HepG2 (cell line): ENCODE data around the gene JMJD8.

ENCODE experiments used
- ELF1 ChIP-seq: sonication (generic); formaldehyde crosslinking; IDR thresholded peaks from 2 replicates; pipeline ENCODE4 v1.4.0; 2020; ENCODE audit warnings: missing genetic modification reagents
- FOXJ3 ChIP-seq: sonication (generic); formaldehyde crosslinking; IDR thresholded peaks from 2 replicates; pipeline ENCODE4 v1.4.0; 2020; ENCODE audit warnings: missing genetic modification reagents, mild to moderate bottlenecking, borderline replicate concordance
- NCOA2 ChIP-seq: sonication (generic); formaldehyde crosslinking; IDR thresholded peaks from 2 replicates; pipeline ENCODE4 v1.8.0; 2022; ENCODE audit warnings: inconsistent platforms
- NFYB ChIP-seq: sonication (generic); formaldehyde crosslinking; IDR thresholded peaks from 2 replicates; pipeline ENCODE4 v1.4.0; 2020; ENCODE audit warnings: missing genetic modification reagents
- RAD51 ChIP-seq: fragments of 450-650 bp; IDR thresholded peaks from 2 replicates; pipeline ENCODE4 v1.6.1; 2016; ENCODE audit warnings: borderline replicate concordance
- RFX5 ChIP-seq: IDR thresholded peaks from 2 replicates; pipeline ENCODE4 v1.6.1; 2011; ENCODE audit warnings: low read depth, low read length, improper control_type of control experiment
- ZMYM4 ChIP-seq: sonication (generic); formaldehyde crosslinking; IDR thresholded peaks from 2 replicates; pipeline ENCODE4 v1.8.1; 2023; ENCODE audit warnings: mild to moderate bottlenecking, missing genetic modification reagents
- ZNF274 ChIP-seq: sonication (generic); formaldehyde crosslinking; IDR thresholded peaks from 2 replicates; pipeline ENCODE4 v1.5.1; 2020; ENCODE audit warnings: mild to moderate bottlenecking, missing genetic modification reagents
- ZNF331 ChIP-seq: sonication (generic); formaldehyde crosslinking; IDR thresholded peaks from 2 replicates; pipeline ENCODE4 v1.4.0; 2020; ENCODE audit warnings: missing genetic modification reagents
- ZNF451 ChIP-seq: sonication (generic); formaldehyde crosslinking; IDR thresholded peaks from 2 replicates; pipeline ENCODE4 v1.5.0; 2020; ENCODE audit warnings: mild to moderate bottlenecking, missing genetic modification reagents
- TF ChIP-seq, protein P1 (sequence below): sonication (generic); formaldehyde crosslinking; IDR thresholded peaks from 2 replicates; pipeline ENCODE4 v1.5.1; 2020; ENCODE audit warnings: mild to moderate bottlenecking, missing genetic modification reagents, moderate library complexity
- TF ChIP-seq, protein P2 (sequence below): sonication (generic); formaldehyde crosslinking; IDR thresholded peaks from 2 replicates; pipeline ENCODE4 v1.5.0; 2020; ENCODE audit warnings: mild to moderate bottlenecking, missing genetic modification reagents, moderate library complexity

DNA sequence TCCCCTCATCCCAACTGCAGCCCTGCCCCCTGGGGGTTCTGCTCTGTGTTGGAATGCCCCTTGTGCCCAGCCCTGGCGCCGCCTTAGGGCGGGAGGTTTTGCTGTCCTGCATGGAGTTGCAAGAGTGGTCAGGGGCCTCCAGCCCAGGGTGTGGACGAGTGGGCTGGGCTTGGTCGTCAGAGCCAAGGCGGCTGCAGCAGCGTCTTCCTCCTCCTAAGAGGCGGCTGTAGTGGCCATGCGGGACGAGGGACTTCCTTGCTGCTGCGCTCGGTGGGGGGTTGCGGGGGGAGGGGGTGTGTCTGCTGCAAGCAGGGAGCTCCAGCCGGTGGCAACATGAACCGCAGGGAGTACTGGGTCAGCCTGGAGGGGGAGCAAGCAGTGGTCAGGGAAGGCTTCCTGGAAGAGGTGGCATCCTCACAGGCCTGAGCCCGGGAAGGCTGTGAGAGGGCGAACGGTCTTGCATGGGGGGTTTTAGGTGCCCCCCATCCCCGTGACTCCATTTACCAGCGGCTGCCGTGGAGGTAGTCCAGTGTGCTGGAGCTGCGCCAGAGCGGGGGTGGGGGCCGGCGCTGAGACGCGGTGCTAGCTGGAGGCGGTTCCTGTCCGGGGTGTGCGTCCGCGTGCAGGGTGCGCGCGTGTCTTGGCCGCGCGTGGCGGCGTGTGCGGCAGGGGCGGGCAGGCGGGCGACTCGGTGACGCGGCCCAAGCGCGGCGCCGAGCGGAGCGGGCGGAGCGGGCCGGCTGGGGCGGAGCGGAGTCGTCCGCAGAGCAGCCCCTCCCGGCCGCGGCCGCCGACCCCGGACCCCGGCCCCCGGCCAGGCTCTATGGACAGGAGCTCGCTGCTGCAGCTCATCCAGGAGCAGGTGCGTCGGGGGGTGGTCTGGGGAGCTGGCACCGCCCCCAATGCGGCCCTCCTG, 8.9 kb downstream of the JMJD8 start, which contains the start of gene RHBDL1:
- TF ChIP-seq ZNF331 (CRISPR knock-in tag): no peak; the same call in 1 of the 2 replicates
- TF ChIP-seq ELF1: no peak
- no peak for TF ChIP-seq RFX5
- no peak for TF ChIP-seq ZNF274 (CRISPR knock-in tag)
- TF ChIP-seq RAD51: no peak
- TF ChIP-seq ZNF451 (CRISPR knock-in tag): no peak
- TF ChIP-seq, protein P1, sequence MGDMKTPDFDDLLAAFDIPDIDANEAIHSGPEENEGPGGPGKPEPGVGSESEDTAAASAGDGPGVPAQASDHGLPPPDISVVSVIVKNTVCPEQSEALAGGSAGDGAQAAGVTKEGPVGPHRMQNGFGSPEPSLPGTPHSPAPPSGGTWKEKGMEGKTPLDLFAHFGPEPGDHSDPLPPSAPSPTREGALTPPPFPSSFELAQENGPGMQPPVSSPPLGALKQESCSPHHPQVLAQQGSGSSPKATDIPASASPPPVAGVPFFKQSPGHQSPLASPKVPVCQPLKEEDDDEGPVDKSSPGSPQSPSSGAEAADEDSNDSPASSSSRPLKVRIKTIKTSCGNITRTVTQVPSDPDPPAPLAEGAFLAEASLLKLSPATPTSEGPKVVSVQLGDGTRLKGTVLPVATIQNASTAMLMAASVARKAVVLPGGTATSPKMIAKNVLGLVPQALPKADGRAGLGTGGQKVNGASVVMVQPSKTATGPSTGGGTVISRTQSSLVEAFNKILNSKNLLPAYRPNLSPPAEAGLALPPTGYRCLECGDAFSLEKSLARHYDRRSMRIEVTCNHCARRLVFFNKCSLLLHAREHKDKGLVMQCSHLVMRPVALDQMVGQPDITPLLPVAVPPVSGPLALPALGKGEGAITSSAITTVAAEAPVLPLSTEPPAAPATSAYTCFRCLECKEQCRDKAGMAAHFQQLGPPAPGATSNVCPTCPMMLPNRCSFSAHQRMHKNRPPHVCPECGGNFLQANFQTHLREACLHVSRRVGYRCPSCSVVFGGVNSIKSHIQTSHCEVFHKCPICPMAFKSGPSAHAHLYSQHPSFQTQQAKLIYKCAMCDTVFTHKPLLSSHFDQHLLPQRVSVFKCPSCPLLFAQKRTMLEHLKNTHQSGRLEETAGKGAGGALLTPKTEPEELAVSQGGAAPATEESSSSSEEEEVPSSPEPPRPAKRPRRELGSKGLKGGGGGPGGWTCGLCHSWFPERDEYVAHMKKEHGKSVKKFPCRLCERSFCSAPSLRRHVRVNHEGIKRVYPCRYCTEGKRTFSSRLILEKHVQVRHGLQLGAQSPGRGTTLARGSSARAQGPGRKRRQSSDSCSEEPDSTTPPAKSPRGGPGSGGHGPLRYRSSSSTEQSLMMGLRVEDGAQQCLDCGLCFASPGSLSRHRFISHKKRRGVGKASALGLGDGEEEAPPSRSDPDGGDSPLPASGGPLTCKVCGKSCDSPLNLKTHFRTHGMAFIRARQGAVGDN (CRISPR knock-in tag): peak; percentile 16
- TF ChIP-seq, protein P2, sequence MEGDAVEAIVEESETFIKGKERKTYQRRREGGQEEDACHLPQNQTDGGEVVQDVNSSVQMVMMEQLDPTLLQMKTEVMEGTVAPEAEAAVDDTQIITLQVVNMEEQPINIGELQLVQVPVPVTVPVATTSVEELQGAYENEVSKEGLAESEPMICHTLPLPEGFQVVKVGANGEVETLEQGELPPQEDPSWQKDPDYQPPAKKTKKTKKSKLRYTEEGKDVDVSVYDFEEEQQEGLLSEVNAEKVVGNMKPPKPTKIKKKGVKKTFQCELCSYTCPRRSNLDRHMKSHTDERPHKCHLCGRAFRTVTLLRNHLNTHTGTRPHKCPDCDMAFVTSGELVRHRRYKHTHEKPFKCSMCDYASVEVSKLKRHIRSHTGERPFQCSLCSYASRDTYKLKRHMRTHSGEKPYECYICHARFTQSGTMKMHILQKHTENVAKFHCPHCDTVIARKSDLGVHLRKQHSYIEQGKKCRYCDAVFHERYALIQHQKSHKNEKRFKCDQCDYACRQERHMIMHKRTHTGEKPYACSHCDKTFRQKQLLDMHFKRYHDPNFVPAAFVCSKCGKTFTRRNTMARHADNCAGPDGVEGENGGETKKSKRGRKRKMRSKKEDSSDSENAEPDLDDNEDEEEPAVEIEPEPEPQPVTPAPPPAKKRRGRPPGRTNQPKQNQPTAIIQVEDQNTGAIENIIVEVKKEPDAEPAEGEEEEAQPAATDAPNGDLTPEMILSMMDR (CRISPR knock-in tag): no peak
- TF ChIP-seq NFYB (CRISPR knock-in tag): no peak
- TF ChIP-seq FOXJ3 (CRISPR knock-in tag): no peak
- TF ChIP-seq NCOA2 (CRISPR knock-in tag): no peak
- no peak for TF ChIP-seq ZMYM4 (CRISPR knock-in tag)
